Measurements from ENCODE around the gene CCDC146. TPM values are rescaled to one million over a fixed set of nuclear protein-coding genes. Genes with fewer than 3 reads are reported as not detected.

The CCDC146 gene
- total RNA-seq, 4 donors from 2014 or later: 14.7 to 23.6 (median 17.6) TPM

DNA sequence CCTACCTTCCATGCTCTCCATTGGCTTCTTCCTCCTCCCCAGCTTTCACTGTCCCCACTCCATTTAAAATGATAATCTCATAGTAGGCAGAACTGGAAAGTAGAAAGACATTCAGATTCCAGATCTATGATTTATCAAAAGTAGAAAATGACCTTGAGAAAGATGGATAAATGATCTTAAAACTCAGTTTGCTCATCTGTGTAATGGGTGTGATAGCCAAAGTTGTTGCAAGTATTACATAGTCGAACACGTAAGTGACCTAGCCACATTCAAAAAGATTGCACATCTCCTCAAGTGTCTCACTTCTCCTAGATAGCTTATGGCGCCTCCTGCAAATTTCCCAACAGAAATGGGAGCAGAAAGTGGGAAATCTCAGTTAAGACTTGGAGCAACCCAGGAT is 167.0 kb downstream of the CCDC146 start:
- H3K27ac ChIP-seq: no peak overlapping the region

DNA sequence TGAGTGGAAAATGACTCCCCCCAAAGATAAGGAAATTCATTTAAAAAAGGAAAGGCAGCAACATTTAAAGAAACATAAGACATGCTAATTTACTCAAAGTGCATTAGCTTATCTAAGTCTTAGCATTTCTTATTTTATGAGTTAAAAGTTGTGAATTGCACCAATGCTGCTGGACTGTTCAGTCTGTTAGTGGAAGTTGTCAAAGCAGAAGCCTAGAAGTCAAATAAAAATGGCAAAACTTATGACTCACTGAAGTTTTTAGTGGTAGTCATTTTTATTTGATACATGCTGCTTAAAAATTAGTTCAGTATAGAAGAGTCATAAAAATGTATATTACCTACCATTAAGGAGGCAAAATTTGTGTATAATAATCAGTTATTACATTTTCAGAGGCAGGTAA is 168.0 kb downstream of the CCDC146 start:
- H3K27ac ChIP-seq: no peak overlapping the region
- TF ChIP-seq POLR2A (IDR thresholded peaks at IDR 0.05): no peak
- TF ChIP-seq, protein P1, sequence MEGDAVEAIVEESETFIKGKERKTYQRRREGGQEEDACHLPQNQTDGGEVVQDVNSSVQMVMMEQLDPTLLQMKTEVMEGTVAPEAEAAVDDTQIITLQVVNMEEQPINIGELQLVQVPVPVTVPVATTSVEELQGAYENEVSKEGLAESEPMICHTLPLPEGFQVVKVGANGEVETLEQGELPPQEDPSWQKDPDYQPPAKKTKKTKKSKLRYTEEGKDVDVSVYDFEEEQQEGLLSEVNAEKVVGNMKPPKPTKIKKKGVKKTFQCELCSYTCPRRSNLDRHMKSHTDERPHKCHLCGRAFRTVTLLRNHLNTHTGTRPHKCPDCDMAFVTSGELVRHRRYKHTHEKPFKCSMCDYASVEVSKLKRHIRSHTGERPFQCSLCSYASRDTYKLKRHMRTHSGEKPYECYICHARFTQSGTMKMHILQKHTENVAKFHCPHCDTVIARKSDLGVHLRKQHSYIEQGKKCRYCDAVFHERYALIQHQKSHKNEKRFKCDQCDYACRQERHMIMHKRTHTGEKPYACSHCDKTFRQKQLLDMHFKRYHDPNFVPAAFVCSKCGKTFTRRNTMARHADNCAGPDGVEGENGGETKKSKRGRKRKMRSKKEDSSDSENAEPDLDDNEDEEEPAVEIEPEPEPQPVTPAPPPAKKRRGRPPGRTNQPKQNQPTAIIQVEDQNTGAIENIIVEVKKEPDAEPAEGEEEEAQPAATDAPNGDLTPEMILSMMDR (IDR thresholded peaks at IDR 0.05): no peak
- TF ChIP-seq EP300 (IDR thresholded peaks at IDR 0.05): no peak
- no peaks in the 10 kb centered on the region for H3K4me1 ChIP-seq

More for the DNA sequence above, 167.0 kb downstream of the CCDC146 start:
- peaks cover 0 to 54% (median 0%) of the 10 kb centered on the region in 3 donors for H3K36me3 ChIP-seq
- DNase-seq (ENCODE audit: low spot score in 2 of 2): no peak
- no peak overlapping the region for H3K4me3 ChIP-seq
- H3K9me3 ChIP-seq: no peaks in the 10 kb centered on the region
- 97% methylated on average over 3 of the region's 3 CpGs for WGBS, 2 donors
- no peaks in the 10 kb centered on the region for H3K27me3 ChIP-seq
- H3K4me1 ChIP-seq: no peaks in the 10 kb centered on the region
- TF ChIP-seq, protein P1 (IDR thresholded peaks at IDR 0.05): no peak
- TF ChIP-seq POLR2A (IDR thresholded peaks at IDR 0.05): no peak
- TF ChIP-seq EP300 (IDR thresholded peaks at IDR 0.05): no peak

DNA sequence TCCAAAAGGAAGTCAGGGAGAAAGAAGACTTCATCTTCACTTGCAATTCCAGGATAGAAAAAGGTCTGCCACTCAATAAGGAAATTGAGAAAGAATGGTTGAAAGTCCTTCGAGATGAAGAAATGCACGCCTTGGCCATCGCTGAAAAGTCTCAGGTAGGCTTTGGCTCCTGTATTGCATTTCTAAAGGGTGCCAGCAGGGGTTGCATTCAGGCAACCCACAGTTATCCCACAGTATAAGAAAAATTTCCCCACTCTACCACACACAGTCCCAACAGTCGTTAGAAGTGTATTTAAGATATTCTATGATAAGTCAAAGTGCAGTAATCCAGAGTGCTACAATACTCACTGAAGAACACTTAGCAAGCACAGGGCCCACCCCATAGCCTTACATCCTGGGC is 170.6 kb downstream of the CCDC146 start:
- no peak overlapping the region for H3K27ac ChIP-seq
- no peak overlapping the region for H3K4me3 ChIP-seq
- H3K36me3 ChIP-seq: peaks cover 0 to 72% (median 0%) of the 10 kb centered on the region in 3 donors
- H3K9me3 ChIP-seq: peaks cover 0 to 15% (median 0%) of the 10 kb centered on the region in 4 donors
- 93 to 94% methylated on average over 3 to 4 of the region's 4 CpGs for WGBS, 2 donors
- TF ChIP-seq, protein P1 (IDR thresholded peaks at IDR 0.05): no peak
- no peak for TF ChIP-seq POLR2A (IDR thresholded peaks at IDR 0.05)
- no peak for TF ChIP-seq EP300 (IDR thresholded peaks at IDR 0.05)
- H3K4me1 ChIP-seq: no peaks in the 10 kb centered on the region
- no peak for DNase-seq (ENCODE audit: low spot score in 2 of 2)
- H3K27me3 ChIP-seq: no peaks in the 10 kb centered on the region

More for the DNA sequence above, 168.0 kb downstream of the CCDC146 start:
- Histone ChIP-seq H3K27me3 (no peaks in the 10 kb centered on the region), H3K9me3 (no peaks in the 10 kb centered on the region), H3K4me3 (no peak overlapping the region), H3K36me3 (peaks cover 0 to 63% (median 0%) of the 10 kb centered on the region in 3 donors)
- DNase-seq (ENCODE audit: low spot score in 2 of 2): no peak

DNA sequence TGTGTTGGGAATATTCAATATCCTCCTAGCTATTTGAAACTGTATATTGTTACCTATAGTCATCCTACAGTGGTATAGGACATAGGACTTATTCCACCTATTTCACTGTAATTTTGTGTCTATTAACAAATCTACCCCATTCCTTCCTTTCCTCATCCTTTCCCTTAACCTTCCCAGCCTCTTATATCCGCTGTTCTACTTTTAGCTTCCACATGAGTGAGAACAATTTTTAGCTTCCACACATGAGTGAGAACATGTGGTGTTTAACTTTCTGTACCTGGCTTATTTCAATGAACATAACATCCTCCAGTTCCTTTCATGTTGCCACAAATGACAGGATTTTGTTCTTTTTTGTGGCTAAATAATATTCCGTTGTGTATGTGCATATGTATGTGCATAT is 173.1 kb downstream of the CCDC146 start:
- TF ChIP-seq EP300 (IDR thresholded peaks at IDR 0.05) (no peak), POLR2A (IDR thresholded peaks at IDR 0.05) (no peak)
- TF ChIP-seq, protein P1 (IDR thresholded peaks at IDR 0.05): no peak
- Histone ChIP-seq H3K27ac (no peak overlapping the region), H3K27me3 (no peaks in the 10 kb centered on the region), H3K4me3 (no peak overlapping the region), H3K36me3 (peaks cover 0 to 57% (median 4%) of the 10 kb centered on the region in 3 donors), H3K9me3 (peaks cover 0 to 15% (median 0%) of the 10 kb centered on the region in 4 donors), H3K4me1 (no peaks in the 10 kb centered on the region)
- no peak for DNase-seq (ENCODE audit: low spot score in 2 of 2)
- 95 to 99% methylated on average over 2 of the region's 2 CpGs for WGBS, 2 donors

DNA sequence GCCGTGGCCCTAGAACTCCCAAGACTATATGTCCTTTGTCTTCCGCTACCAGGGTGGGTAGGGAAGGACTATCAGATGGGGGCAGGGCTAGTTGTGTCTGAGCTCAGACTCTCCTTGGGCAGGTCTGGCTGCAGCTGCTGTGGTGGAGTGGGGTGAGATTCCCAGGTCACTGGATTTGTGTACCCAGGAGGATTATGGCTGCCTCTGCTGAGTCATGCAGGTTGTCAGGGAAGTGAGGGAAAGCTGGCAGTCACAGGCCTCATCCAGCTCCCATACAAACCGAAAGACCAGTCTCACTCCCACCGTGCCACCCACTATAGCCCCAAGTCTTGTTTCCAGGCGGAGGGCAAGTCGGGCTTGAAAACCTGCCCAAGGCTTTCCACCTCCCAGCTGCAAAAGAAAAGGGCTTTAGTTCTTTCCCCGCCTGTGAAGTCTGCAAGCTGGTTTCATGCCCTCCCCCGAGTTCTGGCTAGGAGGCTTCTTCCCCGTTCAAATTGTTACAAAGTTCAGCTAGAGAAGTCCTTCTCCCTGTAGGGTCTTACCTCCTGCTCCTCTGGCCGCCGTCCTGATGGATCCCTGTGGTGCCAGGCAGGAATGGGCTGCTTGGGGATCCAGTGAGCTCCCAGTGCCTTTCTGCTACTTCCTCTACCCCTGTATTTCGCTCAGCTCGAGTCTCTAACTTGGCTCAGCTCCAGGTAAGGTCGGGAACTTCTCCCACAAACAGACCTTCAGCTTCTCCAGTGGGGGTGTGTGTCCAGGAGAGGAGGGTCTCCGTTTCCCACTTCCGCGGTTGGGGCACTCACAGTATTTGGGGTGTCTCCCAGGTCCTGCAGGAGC is 184.0 kb downstream of the CCDC146 start:
- Histone ChIP-seq H3K27ac (no peak overlapping the region), H3K36me3 (peaks cover 0 to 19% (median 0%) of the 10 kb centered on the region in 3 donors), H3K4me1 (peaks cover 0 to 35% (median 0%) of the 10 kb centered on the region in 4 donors), H3K9me3 (no peaks in the 10 kb centered on the region), H3K27me3 (no peaks in the 10 kb centered on the region), H3K4me3 (no peak overlapping the region)
- WGBS, 2 donors: 63 to 69% methylated on average over 15 to 16 of the region's 17 CpGs
- TF ChIP-seq POLR2A (IDR thresholded peaks at IDR 0.05): no peak
- TF ChIP-seq EP300 (IDR thresholded peaks at IDR 0.05): no peak
- TF ChIP-seq, protein P1 (IDR thresholded peaks at IDR 0.05): no peak
- no peak for DNase-seq (ENCODE audit: low spot score in 2 of 2)
